Panc1 (cell line): ENCODE measurements around the gene PCBP2.

Experiments
- CTCF ChIP-seq: fragments of 450-650 bp; IDR thresholded peaks from 2 replicates; pipeline ENCODE4 v1.5.1; 2017; ENCODE audit warnings: mild to moderate bottlenecking
- POLR2AphosphoS5 ChIP-seq: IDR thresholded peaks from 2 replicates; pipeline ENCODE4 v1.6.1; 2012; ENCODE audit warnings: mild to moderate bottlenecking, low read depth, low read length, moderate library complexity

GRCh38 chr12:53515291-53515680 lies 63.4 kb downstream of the PCBP2 start:
- no peak for TF ChIP-seq CTCF
- TF ChIP-seq POLR2AphosphoS5 = no peak
